ENCODE measurements around the gene CDC42EP4.

Gene CDC42EP4

DNA sequence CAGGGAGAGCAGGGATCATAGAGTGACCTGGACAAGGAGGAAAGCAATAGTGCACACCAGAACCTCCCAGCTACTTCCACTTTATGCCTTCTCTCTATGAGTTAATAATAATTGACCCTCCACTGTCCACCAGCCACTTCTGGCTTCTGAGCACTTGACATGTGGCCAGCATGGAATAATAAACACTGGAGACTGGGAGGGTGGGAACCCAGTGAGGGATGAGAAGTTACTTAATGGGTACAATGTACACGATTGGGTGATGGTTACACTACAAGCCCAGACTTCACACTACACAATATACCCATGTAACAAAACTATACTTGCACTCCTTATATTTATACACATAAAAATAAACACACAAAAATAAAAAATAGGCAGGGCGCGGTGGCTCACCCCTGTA, 11.4 kb downstream of the CDC42EP4 start:
- TF ChIP-seq, protein P1, sequence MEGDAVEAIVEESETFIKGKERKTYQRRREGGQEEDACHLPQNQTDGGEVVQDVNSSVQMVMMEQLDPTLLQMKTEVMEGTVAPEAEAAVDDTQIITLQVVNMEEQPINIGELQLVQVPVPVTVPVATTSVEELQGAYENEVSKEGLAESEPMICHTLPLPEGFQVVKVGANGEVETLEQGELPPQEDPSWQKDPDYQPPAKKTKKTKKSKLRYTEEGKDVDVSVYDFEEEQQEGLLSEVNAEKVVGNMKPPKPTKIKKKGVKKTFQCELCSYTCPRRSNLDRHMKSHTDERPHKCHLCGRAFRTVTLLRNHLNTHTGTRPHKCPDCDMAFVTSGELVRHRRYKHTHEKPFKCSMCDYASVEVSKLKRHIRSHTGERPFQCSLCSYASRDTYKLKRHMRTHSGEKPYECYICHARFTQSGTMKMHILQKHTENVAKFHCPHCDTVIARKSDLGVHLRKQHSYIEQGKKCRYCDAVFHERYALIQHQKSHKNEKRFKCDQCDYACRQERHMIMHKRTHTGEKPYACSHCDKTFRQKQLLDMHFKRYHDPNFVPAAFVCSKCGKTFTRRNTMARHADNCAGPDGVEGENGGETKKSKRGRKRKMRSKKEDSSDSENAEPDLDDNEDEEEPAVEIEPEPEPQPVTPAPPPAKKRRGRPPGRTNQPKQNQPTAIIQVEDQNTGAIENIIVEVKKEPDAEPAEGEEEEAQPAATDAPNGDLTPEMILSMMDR (conservative IDR thresholded peaks at IDR 0.05; ENCODE audit: low read depth, low read length) = no peak

DNA sequence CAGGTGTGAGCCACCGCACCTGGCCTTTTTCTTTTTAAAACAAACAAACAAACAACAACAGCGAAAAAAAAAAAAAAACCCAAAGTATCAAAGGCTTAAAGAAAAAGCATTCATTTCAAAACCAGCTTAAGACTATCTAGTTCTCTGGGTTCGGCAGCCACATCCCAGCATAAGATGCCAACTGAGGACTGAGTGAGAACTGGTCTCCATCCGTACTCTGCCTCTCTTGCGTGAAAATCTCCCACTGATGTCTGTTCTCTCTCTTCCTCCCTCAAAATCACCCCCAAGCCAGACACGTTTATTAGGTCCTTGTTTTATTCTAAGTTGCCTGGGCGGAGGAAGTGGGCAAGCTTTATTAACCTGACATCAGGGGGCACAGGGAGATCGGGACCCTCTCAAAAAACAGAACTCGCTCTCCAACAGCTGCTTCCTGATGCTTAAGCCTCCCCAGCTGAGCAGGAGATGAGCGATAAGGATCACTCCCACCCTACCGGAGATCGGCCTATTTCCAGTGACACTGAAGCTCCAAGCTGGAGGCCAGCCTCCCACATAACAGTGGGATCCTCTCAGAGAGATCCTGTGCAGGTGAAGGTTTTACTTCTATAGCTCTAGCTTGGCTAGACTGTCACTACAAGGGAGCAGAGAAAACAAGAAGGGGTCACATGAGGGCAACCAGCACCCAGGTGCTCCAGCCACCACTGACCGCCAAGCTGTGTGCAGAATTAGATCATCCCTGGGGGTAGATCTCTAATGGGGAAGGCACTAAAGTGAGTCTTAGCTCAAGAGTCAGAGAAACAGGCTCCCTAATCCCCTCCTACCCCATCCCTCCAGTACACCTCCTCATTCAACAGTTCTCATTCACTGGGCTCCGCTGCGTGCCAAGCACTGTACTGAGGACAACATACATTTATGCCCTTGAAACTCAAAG, 13.6 kb downstream of the CDC42EP4 start:
- TF ChIP-seq, protein P1 (conservative IDR thresholded peaks at IDR 0.05; ENCODE audit: low read depth, low read length) = no peak
- no peak overlapping the region for H3K4me3 ChIP-seq (ENCODE audit: low read depth, low read length)
- no peak for DNase-seq (ENCODE audit: low read depth)

More for the DNA sequence above, 11.4 kb downstream of the CDC42EP4 start:
- no peak overlapping the region for H3K4me3 ChIP-seq (ENCODE audit: low read depth, low read length)
- no peak for DNase-seq (ENCODE audit: low read depth)

DNA sequence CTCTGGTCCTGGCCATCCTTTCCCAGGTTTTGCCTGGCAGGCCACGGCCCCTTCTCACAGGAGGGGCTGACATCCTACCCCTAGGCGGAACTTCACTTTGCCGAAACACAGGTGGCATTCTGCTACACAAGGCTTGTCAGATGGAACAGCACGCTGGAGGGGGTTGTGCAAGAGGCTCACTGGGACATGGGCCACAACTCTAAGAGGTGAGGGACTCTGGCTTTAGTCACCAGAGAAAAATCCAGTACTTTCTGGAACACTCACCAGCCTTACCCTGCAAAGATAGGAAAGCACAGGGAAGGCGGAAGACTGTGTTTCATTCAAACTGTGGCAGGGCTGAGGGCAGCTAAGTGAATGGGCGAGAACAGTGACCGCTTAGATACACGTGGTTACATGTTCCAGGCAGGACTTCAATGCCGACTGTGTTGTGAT, 18.3 kb downstream of the CDC42EP4 start:
- DNase-seq (ENCODE audit: low read depth) = peak; percentile 75
- H3K4me3 ChIP-seq (ENCODE audit: low read depth, low read length) = no peak overlapping the region
- TF ChIP-seq, protein P1 (conservative IDR thresholded peaks at IDR 0.05; ENCODE audit: low read depth, low read length) = no peak

DNA sequence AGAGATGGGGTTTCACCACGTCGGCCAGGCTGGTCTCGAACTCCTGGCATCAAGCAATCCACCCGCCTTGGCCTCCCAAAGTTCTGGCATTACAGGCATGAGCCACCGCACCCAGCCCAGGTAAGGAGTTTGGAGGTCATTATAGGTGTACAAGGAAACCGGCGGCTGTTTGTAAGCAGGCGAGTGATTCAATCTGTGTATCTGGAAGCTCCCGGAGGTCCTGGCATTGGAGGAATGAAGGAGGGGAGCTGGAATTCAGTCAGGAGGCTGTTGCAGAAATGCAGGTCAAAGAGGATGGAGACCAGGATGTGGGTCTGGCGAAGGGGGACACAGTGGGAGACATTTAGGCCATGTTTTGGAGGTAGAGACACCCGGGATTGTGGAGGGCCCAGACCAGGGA, 18.8 kb downstream of the CDC42EP4 start:
- TF ChIP-seq, protein P1 (conservative IDR thresholded peaks at IDR 0.05; ENCODE audit: low read depth, low read length) = no peak
- no peak overlapping the region for H3K4me3 ChIP-seq (ENCODE audit: low read depth, low read length)
- peak; percentile 21 for DNase-seq (ENCODE audit: low read depth)

DNA sequence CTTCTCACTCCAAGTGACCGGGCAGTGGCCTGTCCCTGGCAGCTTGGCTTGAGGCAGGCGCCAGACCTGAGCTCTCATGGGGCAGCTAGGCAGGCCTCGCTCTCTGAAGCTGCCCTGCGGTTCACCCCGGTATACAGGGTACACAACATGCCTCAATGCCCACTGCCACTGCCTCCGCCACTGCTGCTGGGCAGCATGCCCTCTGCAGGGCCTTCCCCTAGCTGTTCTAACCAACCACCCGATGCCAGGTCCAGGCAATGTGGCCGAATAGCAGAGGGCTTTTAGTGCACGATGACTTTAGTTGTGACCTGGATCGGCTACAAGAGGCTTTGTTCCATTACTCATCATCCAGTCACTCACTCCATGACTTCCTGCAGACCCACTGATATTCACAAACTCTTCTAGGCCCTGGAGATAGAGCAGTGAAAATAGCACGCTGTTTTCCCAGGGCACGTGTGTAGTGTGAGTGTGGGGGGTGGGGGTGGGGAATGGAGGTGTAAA, 19.7 kb downstream of the CDC42EP4 start:
- DNase-seq (ENCODE audit: low read depth) = peak; percentile 75
- H3K4me3 ChIP-seq (ENCODE audit: low read depth, low read length) = no peak overlapping the region
- TF ChIP-seq, protein P1 (conservative IDR thresholded peaks at IDR 0.05; ENCODE audit: low read depth, low read length) = no peak

DNA sequence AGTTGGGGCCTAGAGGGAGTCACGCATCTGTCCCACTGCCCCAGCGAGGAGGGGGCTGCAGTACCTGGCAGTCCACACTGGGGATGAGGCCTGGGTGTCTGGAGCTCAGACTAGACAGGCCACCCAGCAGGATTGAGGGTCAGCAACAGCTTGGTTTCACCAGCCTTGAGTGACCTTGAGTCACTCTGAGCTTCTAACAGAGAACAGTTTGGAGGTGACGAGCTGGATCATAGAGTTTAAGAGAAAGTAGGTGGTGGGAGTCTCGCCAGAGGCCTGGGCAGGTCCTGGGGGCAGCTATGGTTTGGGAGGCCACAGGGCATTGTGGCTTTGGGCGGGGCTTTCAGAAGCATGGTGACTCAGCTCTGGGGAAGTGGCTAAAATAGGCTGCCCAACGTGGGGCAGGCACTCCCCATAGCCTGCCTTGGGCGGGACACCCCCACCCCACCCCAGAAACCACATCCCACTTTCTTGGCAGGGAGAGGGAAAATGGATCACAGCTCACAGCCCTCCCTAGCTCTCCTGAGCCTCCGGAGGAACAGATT, 20.5 kb downstream of the CDC42EP4 start:
- TF ChIP-seq, protein P1 (conservative IDR thresholded peaks at IDR 0.05; ENCODE audit: low read depth, low read length) = no peak
- peak; percentile 77 for DNase-seq (ENCODE audit: low read depth)
- H3K4me3 ChIP-seq (ENCODE audit: low read depth, low read length) = no peak overlapping the region
